Neutrophil (primary cell): ENCODE measurements around the gene MEGF11.
"Not testable (repeated sequence)": the region's sequence is repeated elsewhere in the genome, so short reads cannot be mapped to it uniquely, and the experiment has no call there.

Experiments
- H3K27ac ChIP-seq: fragments of 200-600 bp; sonication (generic); 2 replicates; pipeline ENCODE4 v1.5.1; 2016; ENCODE audit warnings: mild to moderate bottlenecking, moderate library complexity
- H3K27me3 ChIP-seq: fragments of 200-600 bp; sonication (generic); 2 replicates; pipeline ENCODE4 v1.6.0; 2016; ENCODE audit warnings: mild to moderate bottlenecking
- H3K36me3 ChIP-seq: fragments of 200-600 bp; sonication (generic); 2 replicates; pipeline ENCODE4 v1.5.1; 2017
- H3K4me1 ChIP-seq, 2 experiments: fragments of 200-600 bp in 1 of 2; sonication (generic) in 1 of 2; 1 replicate in 1 of 2; 2 replicates in 1 of 2; pipeline versions ENCODE4 v1.5.1 to v1.6.1; 2013 to 2016; ENCODE audit warnings: low read depth in 1 of 2, low read length in 1 of 2, mild to moderate bottlenecking in 1 of 2, moderate library complexity in 1 of 2; ENCODE audit not compliant: control insufficient read depth in 1 of 2, insufficient read depth in 1 of 2
- H3K4me3 ChIP-seq, 2 experiments: fragments of 200-600 bp in 1 of 2; sonication (generic) in 1 of 2; 1 replicate in 1 of 2; 2 replicates in 1 of 2; pipeline ENCODE4 v1.5.1; 2013 to 2016; ENCODE audit warnings: low read depth in 1 of 2, low read length in 1 of 2, mild to moderate bottlenecking in 1 of 2, moderate library complexity in 1 of 2
- H3K9me3 ChIP-seq: fragments of 200-600 bp; sonication (generic); 2 replicates; pipeline ENCODE4 v1.5.1; 2016
- TF ChIP-seq, protein P1 (sequence below): fragments of 200-600 bp; sonication (generic); IDR thresholded peaks from 2 replicates; pipeline ENCODE4 v1.5.1; 2016; ENCODE audit warnings: antibody characterized with exemption

The MEGF11 gene

DNA sequence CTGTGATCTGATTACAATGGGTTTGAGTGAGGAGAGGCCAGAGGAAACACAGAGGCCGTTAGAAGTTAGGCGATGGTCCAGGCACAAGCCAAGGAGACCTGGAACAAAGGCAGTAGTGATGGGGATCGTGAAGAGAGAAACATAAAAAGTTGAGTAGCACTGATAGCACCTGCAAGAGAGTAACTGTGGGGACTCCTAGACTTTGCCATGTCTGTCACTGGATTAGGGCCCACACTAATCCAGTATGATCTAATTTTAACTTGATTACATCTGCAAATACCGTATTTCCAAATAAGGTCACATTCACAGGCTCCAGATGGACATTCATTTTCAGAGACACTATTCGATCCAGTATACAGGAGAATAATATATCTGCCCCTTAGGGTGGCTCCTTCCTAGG is 239.5 kb downstream of the MEGF11 start:
- Histone ChIP-seq H3K9me3 (no peaks in the 10 kb centered on the region), H3K27ac (no peak overlapping the region), H3K4me3 (no peak overlapping the region), H3K27me3 (peaks cover 8% of the 10 kb centered on the region), H3K4me1 (no peaks in the 10 kb centered on the region), H3K36me3 (no peaks in the 10 kb centered on the region)
- TF ChIP-seq, protein P1, sequence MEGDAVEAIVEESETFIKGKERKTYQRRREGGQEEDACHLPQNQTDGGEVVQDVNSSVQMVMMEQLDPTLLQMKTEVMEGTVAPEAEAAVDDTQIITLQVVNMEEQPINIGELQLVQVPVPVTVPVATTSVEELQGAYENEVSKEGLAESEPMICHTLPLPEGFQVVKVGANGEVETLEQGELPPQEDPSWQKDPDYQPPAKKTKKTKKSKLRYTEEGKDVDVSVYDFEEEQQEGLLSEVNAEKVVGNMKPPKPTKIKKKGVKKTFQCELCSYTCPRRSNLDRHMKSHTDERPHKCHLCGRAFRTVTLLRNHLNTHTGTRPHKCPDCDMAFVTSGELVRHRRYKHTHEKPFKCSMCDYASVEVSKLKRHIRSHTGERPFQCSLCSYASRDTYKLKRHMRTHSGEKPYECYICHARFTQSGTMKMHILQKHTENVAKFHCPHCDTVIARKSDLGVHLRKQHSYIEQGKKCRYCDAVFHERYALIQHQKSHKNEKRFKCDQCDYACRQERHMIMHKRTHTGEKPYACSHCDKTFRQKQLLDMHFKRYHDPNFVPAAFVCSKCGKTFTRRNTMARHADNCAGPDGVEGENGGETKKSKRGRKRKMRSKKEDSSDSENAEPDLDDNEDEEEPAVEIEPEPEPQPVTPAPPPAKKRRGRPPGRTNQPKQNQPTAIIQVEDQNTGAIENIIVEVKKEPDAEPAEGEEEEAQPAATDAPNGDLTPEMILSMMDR: no peak

DNA sequence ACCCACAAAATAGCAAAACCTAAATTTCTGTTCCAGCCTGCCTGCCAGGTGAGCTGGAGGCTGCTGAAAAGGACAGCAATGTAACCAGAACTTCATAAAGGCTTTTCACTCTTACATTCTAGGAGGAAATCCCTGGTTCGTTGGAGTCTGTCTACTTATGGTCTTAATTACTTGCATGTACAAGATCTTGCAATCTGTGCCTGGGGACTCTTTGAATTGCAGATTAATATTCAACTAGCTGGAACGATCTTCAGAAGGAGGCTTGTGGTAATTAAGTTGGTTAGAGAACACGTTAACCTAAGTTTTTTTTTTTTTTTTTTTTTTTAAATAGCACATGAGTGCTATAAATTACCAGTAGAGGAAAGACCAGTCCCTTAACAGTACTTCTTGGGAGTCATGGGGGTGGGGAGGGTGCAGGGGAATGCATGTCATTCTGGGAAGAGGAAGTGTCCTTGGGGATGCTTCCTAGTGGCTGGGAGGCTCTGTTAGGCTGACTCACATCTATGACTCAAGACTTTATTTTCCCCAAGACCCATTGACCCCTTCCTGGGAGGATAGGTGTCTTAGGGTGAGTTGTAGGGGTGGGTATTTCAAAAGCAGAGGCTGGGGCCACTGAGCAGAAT is 244.5 kb downstream of the MEGF11 start:
- Histone ChIP-seq H3K4me1 (no peaks in the 10 kb centered on the region), H3K27me3 (peaks cover 7% of the 10 kb centered on the region), H3K27ac (no peak overlapping the region), H3K4me3 (no peak overlapping the region), H3K9me3 (no peaks in the 10 kb centered on the region), H3K36me3 (no peaks in the 10 kb centered on the region)
- TF ChIP-seq, protein P1: no peak

DNA sequence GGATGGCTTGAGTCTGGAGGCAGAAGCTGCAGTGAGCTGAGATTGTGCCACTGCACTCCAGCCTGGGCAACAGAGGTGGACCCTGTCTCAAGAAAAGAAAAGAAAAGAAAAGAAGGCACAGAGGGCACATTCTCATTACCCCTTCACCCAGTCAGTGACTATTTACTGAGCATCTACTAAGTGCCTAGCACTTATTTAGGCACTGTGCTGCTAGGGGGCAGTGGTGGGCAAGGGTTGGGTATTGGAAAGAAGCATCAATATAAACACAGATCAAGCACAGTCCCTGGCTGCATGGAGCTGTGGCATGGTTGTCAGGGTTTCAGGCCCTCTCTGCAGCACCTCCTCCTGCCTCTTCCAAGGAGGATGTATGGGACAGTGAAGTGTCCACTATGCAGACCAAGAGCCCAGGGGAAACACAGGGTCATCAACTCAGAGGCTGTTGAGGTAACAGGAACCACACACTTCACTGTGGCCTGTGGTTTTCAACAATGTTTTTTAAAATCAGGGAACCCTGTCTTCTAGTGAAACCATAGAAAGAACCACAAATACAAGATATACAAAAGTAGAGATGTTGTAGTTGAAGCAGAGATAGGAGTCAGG is 245.8 kb downstream of the MEGF11 start:
- no peaks in the 10 kb centered on the region for H3K4me1 ChIP-seq
- peaks cover 7% of the 10 kb centered on the region for H3K27me3 ChIP-seq
- no peak overlapping the region for H3K4me3 ChIP-seq
- TF ChIP-seq, protein P1: no peak
- H3K9me3 ChIP-seq: no peaks in the 10 kb centered on the region
- H3K36me3 ChIP-seq: no peaks in the 10 kb centered on the region
- H3K27ac ChIP-seq: no peak overlapping the region

DNA sequence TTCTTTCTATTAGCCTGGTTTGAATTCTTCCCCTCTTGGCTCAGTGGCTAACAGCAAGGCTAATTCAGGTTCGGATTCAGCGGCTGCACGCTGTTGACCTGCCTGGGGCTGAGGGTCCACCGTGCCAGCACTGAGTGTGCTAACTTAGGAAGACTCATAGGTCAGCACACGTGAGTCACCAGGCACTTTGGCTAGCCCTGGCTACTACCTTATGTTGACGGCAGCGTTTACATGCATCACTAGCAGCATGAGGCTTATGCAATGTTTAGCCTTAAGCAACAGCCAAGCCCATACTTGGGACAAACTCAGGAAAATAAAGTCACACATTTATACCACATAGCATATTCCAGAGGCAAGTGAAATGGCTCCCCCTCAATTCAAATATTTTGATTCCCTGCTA is 246.6 kb downstream of the MEGF11 start:
- Histone ChIP-seq H3K27me3 (peaks cover 13% of the 10 kb centered on the region), H3K27ac (no peak overlapping the region), H3K4me3 (no peak overlapping the region), H3K9me3 (no peaks in the 10 kb centered on the region), H3K36me3 (no peaks in the 10 kb centered on the region), H3K4me1 (no peaks in the 10 kb centered on the region)
- TF ChIP-seq, protein P1: no peak

DNA sequence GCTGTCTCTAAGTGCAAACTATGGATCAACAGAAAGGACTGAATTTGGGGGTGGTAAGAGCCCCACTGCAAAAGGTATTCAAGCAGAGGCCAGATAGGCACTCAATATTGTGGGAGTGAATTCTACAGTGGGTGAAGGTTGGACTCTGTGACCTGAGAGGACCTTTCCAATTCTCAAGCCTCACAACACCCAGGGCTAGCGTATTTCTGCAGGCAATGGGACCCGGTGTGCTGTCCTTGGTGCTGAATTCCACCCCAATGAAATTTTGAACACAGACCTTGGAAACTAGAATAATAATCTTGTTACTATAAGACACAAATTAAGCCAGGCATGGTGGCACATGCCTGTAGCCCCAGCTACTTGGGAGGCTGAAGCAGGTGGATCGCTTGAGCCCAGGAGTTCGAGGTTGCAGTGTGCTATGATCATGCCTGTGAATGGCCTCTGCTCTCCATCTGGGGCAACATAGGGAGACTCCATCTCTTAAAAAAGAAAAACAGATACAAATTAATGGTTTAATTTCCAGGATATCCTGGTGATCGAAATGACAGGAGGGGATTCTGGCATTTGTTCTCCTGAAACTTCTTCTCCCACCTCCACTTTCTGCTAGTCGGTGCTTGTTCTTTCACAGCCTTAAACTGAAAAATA is 248.8 kb downstream of the MEGF11 start:
- no peaks in the 10 kb centered on the region for H3K4me1 ChIP-seq
- H3K36me3 ChIP-seq: no peaks in the 10 kb centered on the region

DNA sequence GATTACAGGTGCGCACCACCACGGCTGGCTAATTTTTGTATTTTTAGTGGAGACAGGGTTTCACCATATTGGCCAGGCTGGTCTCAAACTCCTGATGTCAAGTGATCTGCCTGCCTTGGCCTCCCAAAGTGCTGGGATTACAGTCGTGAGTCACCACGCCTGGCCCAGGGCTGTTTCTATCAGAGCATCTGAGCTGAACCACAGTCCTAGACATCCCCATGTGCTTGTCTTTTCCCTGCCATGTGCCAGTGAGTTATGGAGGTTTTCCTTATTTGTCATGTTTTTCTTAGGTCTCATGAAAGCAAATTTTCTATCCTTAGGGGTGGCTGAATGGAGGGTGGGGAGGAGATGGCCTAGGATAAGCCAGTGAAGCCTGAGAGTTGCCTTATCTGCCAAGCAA is 250.4 kb downstream of the MEGF11 start:
- not testable (repeated sequence) for H3K9me3 ChIP-seq, H3K4me3 ChIP-seq, H3K36me3 ChIP-seq, H3K27ac ChIP-seq, H3K4me1 ChIP-seq
- peaks cover 40% of the 10 kb centered on the region for H3K27me3 ChIP-seq

More for the DNA sequence above, 248.8 kb downstream of the MEGF11 start:
- Histone ChIP-seq H3K27ac (no peak overlapping the region), H3K9me3 (no peaks in the 10 kb centered on the region), H3K27me3 (peaks cover 30% of the 10 kb centered on the region), H3K4me3 (no peak overlapping the region)
- TF ChIP-seq, protein P1: no peak
